SK-N-SH treated with all-trans-retinoic acid at 6 μM for 48 hours (cell line): Measurements from ENCODE around the gene PDC.
A peak's percentile ranks its signal among the peaks of the same experiment; 100 is the strongest.

Source experiments
- ATAC-seq: fragments of 200-7000 bp; cut with Tn5 transposase; 3 replicates; pipeline ENCODE4 v1.9.1; 2020; ENCODE audit warnings: mild to moderate bottlenecking, moderate library complexity
- ARNTL ChIP-seq: fragments of 450-650 bp; formaldehyde crosslinking; IDR thresholded peaks from 2 replicates; pipeline ENCODE4 v1.5.0; 2020; ENCODE audit warnings: low read depth, mild to moderate bottlenecking, moderate library complexity, borderline replicate concordance
- BACH2 ChIP-seq: fragments of 250-450 bp; sonication (Bioruptor Pico); IDR thresholded peaks from 2 replicates; pipeline ENCODE4 v1.9.0; 2021; ENCODE audit warnings: mild to moderate bottlenecking, borderline replicate concordance
- CSDC2 ChIP-seq: fragments of 250-450 bp; sonication (Bioruptor Pico); IDR thresholded peaks from 2 replicates; pipeline ENCODE4 v1.5.0; 2020; ENCODE audit warnings: mild to moderate bottlenecking, moderate library complexity
- ESRRG ChIP-seq: fragments of 250-450 bp; sonication (Bioruptor Pico); IDR thresholded peaks from 2 replicates; pipeline ENCODE4 v1.6.1; 2021; ENCODE audit warnings: mild to moderate bottlenecking
- GLIS3 ChIP-seq: fragments of 250-450 bp; sonication (Bioruptor Pico); IDR thresholded peaks from 2 replicates; pipeline ENCODE4 v1.5.0; 2020; ENCODE audit warnings: mild to moderate bottlenecking, moderate library complexity
- ISL1 ChIP-seq: fragments of 250-450 bp; sonication (Bioruptor Pico); IDR thresholded peaks from 2 replicates; pipeline ENCODE4 v2.1.2; 2022; ENCODE audit warnings: mild to moderate bottlenecking, moderate library complexity
- OSR1 ChIP-seq: fragments of 250-450 bp; sonication (Bioruptor Pico); IDR thresholded peaks from 2 replicates; pipeline ENCODE4 v1.8.0; 2022; ENCODE audit warnings: moderate library complexity, mild to moderate bottlenecking, inconsistent platforms
- PPARA ChIP-seq: fragments of 250-450 bp; sonication (Bioruptor Pico); IDR thresholded peaks from 2 replicates; pipeline ENCODE4 v1.5.0; 2020; ENCODE audit warnings: mild to moderate bottlenecking, borderline replicate concordance
- RARB ChIP-seq: fragments of 250-450 bp; sonication (Bioruptor Pico); IDR thresholded peaks from 2 replicates; pipeline ENCODE4 v1.8.0; 2021; ENCODE audit warnings: mild to moderate bottlenecking, moderate library complexity
- SNAI2 ChIP-seq: fragments of 250-450 bp; sonication (Bioruptor Pico); IDR thresholded peaks from 2 replicates; pipeline ENCODE4 v1.5.0; 2020; ENCODE audit warnings: mild to moderate bottlenecking, moderate library complexity
- TCF4 ChIP-seq: fragments of 250-450 bp; sonication (Bioruptor Pico); IDR thresholded peaks from 2 replicates; pipeline ENCODE4 v1.8.0; 2021; ENCODE audit warnings: mild to moderate bottlenecking, moderate library complexity, borderline replicate concordance
- TOX ChIP-seq: fragments of 250-450 bp; sonication (Bioruptor Pico); IDR thresholded peaks from 2 replicates; pipeline ENCODE4 v1.8.0; 2021; ENCODE audit warnings: mild to moderate bottlenecking, moderate library complexity, borderline replicate concordance
- ZC3H10 ChIP-seq: fragments of 250-450 bp; sonication (Bioruptor Pico); IDR thresholded peaks from 2 replicates; pipeline ENCODE4 v1.5.1; 2021; ENCODE audit warnings: mild to moderate bottlenecking, moderate library complexity
- ZFP3 ChIP-seq: fragments of 250-450 bp; sonication (Bioruptor Pico); IDR thresholded peaks from 2 replicates; pipeline ENCODE4 v1.5.0; 2020; ENCODE audit warnings: mild to moderate bottlenecking, moderate library complexity
- ZNF70 ChIP-seq: fragments of 450-650 bp; formaldehyde crosslinking; IDR thresholded peaks from 2 replicates; pipeline ENCODE4 v1.5.0; 2020; ENCODE audit warnings: mild to moderate bottlenecking, moderate library complexity
- ZNF8 ChIP-seq: fragments of 450-650 bp; formaldehyde crosslinking; IDR thresholded peaks from 2 replicates; pipeline ENCODE4 v1.5.0; 2020; ENCODE audit warnings: mild to moderate bottlenecking, moderate library complexity
- TF ChIP-seq, protein P1 (sequence below): fragments of 250-450 bp; sonication (Bioruptor Pico); IDR thresholded peaks from 2 replicates; pipeline ENCODE4 v1.8.0; 2020; ENCODE audit warnings: mild to moderate bottlenecking, moderate library complexity, borderline replicate concordance
- TF ChIP-seq, protein P2 (sequence below): fragments of 250-450 bp; sonication (Bioruptor Pico); IDR thresholded peaks from 2 replicates; pipeline ENCODE4 v1.5.1; 2020; ENCODE audit warnings: low read depth, mild to moderate bottlenecking, moderate library complexity
- TF ChIP-seq, protein P3 (sequence below): fragments of 250-450 bp; sonication (Bioruptor Pico); IDR thresholded peaks from 2 replicates; pipeline ENCODE4 v1.5.1; 2021; ENCODE audit warnings: mild to moderate bottlenecking, moderate library complexity
- TF ChIP-seq, protein P4 (sequence below): fragments of 250-450 bp; sonication (Bioruptor Pico); IDR thresholded peaks from 2 replicates; pipeline ENCODE4 v1.5.0; 2020; ENCODE audit warnings: mild to moderate bottlenecking, moderate library complexity

PDC gene

DNA sequence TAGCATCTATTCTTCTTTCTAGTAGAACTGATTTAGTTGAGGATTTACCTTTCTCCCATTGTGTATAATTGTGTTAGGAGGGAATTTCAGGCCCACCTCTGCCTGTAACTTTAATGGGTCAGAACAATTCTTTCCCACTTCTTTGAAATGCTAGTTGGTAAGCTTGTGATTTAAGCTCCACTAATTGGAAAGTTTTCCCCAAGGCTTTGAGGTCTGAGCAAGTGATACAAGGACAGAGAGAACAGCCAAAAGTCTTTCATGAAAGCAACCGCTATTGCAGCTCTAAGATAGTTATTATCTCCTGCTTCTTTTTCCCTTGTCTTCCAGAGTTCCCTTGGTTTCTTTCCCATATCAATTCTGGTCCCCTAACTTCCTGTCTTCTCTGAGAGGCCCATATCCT lies 38.7 kb upstream of the PDC start:
- ATAC-seq: no peak

DNA sequence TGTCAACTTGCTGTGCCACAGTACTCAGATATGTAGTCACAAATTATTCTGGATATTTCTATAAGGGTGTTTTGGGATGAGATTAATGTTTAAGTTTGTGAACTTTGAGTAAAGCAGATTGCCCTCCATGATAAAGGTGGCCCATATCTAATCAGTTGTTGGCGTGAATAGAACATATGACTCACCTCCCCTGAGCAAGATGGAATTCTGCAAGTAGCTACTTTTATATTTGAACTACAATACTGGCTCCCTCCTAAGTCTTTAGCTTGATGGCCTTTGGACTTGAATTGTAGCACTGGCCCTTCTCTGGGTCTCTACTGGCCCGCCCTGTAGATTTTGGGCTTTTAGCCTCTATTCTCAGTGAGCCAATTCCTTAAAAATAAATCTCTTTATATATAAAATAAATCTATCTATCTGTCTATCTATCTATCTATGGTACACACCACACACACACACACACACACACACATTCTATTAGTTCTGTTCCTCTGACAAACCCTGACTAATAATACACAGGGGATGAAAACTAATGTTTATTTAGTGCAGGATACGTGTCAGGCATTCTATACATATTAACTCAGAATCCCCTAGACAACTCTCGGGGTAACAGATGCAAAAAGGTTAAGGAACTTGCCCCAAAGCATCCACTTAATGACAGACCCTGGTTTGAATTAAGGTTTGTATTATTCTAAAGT lies 37.9 kb upstream of the PDC start:
- TF ChIP-seq ISL1 (CRISPR knock-in tag): no peak
- TF ChIP-seq ZFP3 (CRISPR knock-in tag): no peak
- no peak for TF ChIP-seq TCF4 (CRISPR knock-in tag)
- TF ChIP-seq, protein P1, sequence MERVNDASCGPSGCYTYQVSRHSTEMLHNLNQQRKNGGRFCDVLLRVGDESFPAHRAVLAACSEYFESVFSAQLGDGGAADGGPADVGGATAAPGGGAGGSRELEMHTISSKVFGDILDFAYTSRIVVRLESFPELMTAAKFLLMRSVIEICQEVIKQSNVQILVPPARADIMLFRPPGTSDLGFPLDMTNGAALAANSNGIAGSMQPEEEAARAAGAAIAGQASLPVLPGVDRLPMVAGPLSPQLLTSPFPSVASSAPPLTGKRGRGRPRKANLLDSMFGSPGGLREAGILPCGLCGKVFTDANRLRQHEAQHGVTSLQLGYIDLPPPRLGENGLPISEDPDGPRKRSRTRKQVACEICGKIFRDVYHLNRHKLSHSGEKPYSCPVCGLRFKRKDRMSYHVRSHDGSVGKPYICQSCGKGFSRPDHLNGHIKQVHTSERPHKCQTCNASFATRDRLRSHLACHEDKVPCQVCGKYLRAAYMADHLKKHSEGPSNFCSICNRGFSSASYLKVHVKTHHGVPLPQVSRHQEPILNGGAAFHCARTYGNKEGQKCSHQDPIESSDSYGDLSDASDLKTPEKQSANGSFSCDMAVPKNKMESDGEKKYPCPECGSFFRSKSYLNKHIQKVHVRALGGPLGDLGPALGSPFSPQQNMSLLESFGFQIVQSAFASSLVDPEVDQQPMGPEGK (CRISPR knock-in tag): no peak
- TF ChIP-seq, protein P2, sequence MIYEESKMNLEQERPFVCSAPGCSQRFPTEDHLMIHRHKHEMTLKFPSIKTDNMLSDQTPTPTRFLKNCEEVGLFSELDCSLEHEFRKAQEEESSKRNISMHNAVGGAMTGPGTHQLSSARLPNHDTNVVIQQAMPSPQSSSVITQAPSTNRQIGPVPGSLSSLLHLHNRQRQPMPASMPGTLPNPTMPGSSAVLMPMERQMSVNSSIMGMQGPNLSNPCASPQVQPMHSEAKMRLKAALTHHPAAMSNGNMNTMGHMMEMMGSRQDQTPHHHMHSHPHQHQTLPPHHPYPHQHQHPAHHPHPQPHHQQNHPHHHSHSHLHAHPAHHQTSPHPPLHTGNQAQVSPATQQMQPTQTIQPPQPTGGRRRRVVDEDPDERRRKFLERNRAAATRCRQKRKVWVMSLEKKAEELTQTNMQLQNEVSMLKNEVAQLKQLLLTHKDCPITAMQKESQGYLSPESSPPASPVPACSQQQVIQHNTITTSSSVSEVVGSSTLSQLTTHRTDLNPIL (CRISPR knock-in tag): no peak
- no peak for TF ChIP-seq ESRRG
- TF ChIP-seq, protein P3, sequence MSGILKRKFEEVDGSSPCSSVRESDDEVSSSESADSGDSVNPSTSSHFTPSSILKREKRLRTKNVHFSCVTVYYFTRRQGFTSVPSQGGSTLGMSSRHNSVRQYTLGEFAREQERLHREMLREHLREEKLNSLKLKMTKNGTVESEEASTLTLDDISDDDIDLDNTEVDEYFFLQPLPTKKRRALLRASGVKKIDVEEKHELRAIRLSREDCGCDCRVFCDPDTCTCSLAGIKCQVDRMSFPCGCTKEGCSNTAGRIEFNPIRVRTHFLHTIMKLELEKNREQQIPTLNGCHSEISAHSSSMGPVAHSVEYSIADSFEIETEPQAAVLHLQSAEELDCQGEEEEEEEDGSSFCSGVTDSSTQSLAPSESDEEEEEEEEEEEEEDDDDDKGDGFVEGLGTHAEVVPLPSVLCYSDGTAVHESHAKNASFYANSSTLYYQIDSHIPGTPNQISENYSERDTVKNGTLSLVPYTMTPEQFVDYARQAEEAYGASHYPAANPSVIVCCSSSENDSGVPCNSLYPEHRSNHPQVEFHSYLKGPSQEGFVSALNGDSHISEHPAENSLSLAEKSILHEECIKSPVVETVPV (CRISPR knock-in tag): no peak
- no peak for TF ChIP-seq BACH2 (CRISPR knock-in tag)
- TF ChIP-seq ARNTL (CRISPR knock-in tag): no peak
- no peak for TF ChIP-seq ZC3H10 (CRISPR knock-in tag)
- TF ChIP-seq OSR1 (CRISPR knock-in tag): no peak
- no peak for TF ChIP-seq GLIS3 (CRISPR knock-in tag)
- TF ChIP-seq CSDC2: no peak
- no peak for TF ChIP-seq RARB (CRISPR knock-in tag)
- TF ChIP-seq, protein P4, sequence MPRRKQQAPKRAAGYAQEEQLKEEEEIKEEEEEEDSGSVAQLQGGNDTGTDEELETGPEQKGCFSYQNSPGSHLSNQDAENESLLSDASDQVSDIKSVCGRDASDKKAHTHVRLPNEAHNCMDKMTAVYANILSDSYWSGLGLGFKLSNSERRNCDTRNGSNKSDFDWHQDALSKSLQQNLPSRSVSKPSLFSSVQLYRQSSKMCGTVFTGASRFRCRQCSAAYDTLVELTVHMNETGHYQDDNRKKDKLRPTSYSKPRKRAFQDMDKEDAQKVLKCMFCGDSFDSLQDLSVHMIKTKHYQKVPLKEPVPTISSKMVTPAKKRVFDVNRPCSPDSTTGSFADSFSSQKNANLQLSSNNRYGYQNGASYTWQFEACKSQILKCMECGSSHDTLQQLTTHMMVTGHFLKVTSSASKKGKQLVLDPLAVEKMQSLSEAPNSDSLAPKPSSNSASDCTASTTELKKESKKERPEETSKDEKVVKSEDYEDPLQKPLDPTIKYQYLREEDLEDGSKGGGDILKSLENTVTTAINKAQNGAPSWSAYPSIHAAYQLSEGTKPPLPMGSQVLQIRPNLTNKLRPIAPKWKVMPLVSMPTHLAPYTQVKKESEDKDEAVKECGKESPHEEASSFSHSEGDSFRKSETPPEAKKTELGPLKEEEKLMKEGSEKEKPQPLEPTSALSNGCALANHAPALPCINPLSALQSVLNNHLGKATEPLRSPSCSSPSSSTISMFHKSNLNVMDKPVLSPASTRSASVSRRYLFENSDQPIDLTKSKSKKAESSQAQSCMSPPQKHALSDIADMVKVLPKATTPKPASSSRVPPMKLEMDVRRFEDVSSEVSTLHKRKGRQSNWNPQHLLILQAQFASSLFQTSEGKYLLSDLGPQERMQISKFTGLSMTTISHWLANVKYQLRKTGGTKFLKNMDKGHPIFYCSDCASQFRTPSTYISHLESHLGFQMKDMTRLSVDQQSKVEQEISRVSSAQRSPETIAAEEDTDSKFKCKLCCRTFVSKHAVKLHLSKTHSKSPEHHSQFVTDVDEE: no peak
- TF ChIP-seq ZNF8: no peak
- TF ChIP-seq ZNF70 (CRISPR knock-in tag): no peak
- TF ChIP-seq TOX (CRISPR knock-in tag): no peak
- TF ChIP-seq SNAI2 (CRISPR knock-in tag): no peak
- TF ChIP-seq PPARA: no peak
- ATAC-seq: peak; percentile 26

More for the DNA sequence above, 38.7 kb upstream of the PDC start:
- no peak for TF ChIP-seq ZFP3 (CRISPR knock-in tag)

DNA sequence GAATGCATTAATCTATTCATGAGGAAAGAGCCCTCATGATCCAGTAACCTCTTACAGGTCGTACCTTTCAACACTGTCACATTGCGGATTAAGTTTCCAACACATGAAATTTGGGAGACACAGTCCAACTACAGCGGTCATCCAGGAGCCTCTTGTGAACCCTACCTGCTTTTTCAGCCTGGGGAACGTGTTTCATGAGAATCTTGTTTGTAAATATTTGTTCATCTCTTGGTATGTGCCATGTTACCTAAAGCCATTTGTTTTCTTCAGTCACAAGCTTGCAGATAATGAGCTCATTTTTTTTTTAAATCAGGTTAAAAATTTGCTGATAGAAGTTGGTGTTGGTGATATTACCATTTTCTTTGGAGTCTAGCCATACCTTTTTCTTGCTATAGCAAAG lies 37.2 kb upstream of the PDC start:
- no peak for TF ChIP-seq TOX (CRISPR knock-in tag)
- no peak for TF ChIP-seq ZFP3 (CRISPR knock-in tag)
- no peak for TF ChIP-seq CSDC2
- no peak for TF ChIP-seq SNAI2 (CRISPR knock-in tag)
- ATAC-seq: no peak

DNA sequence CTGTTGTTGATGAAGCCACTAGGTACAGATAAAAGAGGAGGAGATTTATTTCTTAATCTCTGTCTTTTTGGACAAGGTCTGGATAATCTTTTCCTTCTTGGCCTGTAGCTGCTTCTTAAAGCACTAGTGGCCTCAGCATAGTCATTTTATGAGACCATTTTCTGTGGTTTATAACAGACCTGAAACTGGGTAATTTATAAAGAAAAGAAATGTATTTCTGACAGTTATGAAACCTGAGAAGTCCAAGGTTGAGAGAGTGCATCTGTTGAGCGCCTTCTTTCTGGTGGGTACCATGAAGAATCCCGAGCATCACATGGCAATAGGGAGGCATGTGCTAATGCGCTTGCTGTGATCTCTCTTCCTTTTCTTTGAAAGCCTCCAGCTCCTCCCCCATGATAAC lies 36.7 kb upstream of the PDC start:
- TF ChIP-seq ZC3H10 (CRISPR knock-in tag): no peak
- TF ChIP-seq CSDC2: no peak
- no peak for TF ChIP-seq ZNF8
- no peak for TF ChIP-seq PPARA
- TF ChIP-seq, protein P2 (CRISPR knock-in tag): no peak
- TF ChIP-seq GLIS3 (CRISPR knock-in tag): no peak
- ATAC-seq: no peak; the same call in 2 of the 3 replicates
